Measurements from ENCODE around the gene KIAA1143.

GRCh38 chr3:44721231-44722102 lies 40.0 kb downstream of the KIAA1143 start:
- TF ChIP-seq, protein P1, sequence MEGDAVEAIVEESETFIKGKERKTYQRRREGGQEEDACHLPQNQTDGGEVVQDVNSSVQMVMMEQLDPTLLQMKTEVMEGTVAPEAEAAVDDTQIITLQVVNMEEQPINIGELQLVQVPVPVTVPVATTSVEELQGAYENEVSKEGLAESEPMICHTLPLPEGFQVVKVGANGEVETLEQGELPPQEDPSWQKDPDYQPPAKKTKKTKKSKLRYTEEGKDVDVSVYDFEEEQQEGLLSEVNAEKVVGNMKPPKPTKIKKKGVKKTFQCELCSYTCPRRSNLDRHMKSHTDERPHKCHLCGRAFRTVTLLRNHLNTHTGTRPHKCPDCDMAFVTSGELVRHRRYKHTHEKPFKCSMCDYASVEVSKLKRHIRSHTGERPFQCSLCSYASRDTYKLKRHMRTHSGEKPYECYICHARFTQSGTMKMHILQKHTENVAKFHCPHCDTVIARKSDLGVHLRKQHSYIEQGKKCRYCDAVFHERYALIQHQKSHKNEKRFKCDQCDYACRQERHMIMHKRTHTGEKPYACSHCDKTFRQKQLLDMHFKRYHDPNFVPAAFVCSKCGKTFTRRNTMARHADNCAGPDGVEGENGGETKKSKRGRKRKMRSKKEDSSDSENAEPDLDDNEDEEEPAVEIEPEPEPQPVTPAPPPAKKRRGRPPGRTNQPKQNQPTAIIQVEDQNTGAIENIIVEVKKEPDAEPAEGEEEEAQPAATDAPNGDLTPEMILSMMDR (IDR thresholded peaks at IDR 0.05), result no peak
- TF ChIP-seq POLR2A (IDR thresholded peaks at IDR 0.05), result no peak

Data from Peyer's patch (tissue), 4 donors.